ENCODE data around the gene WDR27. TPM values are rescaled to one million over a fixed set of nuclear protein-coding genes. Genes with fewer than 3 reads are reported as not detected.

The WDR27 gene
- polyA plus RNA-seq, 1 experiment: 28.7 TPM

DNA sequence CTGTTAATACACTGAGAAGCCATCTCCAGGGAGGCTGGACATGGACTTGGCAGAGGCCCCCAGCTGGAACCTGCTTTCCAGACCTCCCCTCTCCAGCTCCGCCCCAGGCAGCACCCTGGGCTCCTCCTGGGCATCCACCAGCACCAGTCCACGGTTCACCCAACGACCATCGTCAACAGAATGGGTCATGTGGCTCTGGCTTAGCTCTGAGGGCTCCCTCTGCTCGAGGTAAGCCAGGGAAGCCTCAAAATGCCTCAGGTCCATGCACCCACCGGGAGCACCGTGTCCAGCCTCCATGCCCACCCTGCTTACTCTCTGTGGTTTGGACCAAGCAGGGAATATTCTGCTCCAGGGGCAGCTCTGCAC lies 40.5 kb downstream of the WDR27 start:
- ChIA-PET POLR2A (no interaction called here), CTCF (no interaction called here)
- H3K27me3 ChIP-seq (ENCODE audit: control insufficient read depth, insufficient read depth, low read length): no peaks in the 10 kb centered on the region
- no peak overlapping the region for H3K4me3 ChIP-seq (ENCODE audit: low read depth, low read length)
- H3K36me3 ChIP-seq (ENCODE audit: control insufficient read depth, insufficient read depth, low read length): peaks cover 10% of the 10 kb centered on the region
- DNase-seq (ENCODE audit: low read depth): no peak
- no peak for TF ChIP-seq CTCF (IDR thresholded peaks at IDR 0.05; ENCODE audit: insufficient read depth, low read depth, low read length)

GRCh38 chr6:169660751-169661390 lies 41.0 kb downstream of the WDR27 start:
- no peaks in the 10 kb centered on the region for H3K27me3 ChIP-seq (ENCODE audit: control insufficient read depth, insufficient read depth, low read length)
- H3K4me3 ChIP-seq (ENCODE audit: low read depth, low read length): no peak overlapping the region
- ChIA-PET CTCF (no interaction called here), POLR2A (no interaction called here)
- TF ChIP-seq CTCF (IDR thresholded peaks at IDR 0.05; ENCODE audit: insufficient read depth, low read depth, low read length): no peak
- DNase-seq (ENCODE audit: low read depth): no peak
- peaks cover 10% of the 10 kb centered on the region for H3K36me3 ChIP-seq (ENCODE audit: control insufficient read depth, insufficient read depth, low read length)

DNA sequence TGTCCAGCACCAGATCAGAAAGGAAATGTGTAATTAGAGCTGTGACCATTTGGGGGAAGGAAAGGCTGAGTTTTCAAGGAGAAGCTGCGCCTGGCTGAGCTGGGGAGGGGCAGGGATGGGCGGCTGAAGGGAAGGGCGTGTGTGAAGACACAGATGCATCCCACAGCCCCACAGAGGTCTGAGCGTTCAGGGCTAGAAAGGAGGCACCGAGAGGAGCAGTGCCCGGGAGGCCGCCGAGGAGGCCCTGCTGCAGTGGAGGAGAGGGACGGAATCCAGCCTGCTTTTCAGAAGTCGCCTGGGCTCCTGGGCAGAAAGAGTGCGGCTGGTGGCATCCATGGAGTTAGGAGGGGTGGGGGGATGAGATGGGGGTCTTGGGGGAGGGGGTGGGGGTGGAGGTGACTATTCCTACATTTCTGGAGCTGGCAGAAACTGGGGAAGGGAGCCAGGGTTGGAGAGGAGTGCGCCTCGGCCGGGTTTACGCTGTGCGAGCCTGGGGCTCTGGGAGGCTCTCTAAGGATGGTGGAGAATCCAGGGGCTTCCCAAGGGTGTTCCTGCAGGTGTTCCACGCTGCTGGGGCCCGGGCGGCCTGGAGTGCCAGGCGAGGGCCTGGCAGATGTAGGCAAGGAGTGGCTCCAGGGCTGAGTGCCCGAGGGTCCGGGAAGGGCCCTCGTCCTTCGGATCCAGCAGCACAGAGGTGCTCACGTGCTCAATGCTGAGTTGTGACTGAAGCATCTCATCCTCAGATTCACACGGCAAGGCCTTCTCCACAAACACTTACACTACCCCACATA lies 41.8 kb downstream of the WDR27 start:
- TF ChIP-seq CTCF (IDR thresholded peaks at IDR 0.05; ENCODE audit: insufficient read depth, low read depth, low read length): no peak
- CTCF ChIA-PET: no interaction called here

GRCh38 chr6:169657284-169657610 lies 44.6 kb downstream of the WDR27 start:
- CTCF ChIA-PET: no interaction called here
- no peaks in the 10 kb centered on the region for H3K27me3 ChIP-seq (ENCODE audit: control insufficient read depth, insufficient read depth, low read length)
- DNase-seq (ENCODE audit: low read depth): no peak
- no peak overlapping the region for H3K4me3 ChIP-seq (ENCODE audit: low read depth, low read length)
- POLR2A ChIA-PET: no interaction called here
- H3K36me3 ChIP-seq (ENCODE audit: control insufficient read depth, insufficient read depth, low read length): peaks cover 4% of the 10 kb centered on the region
- no peak for TF ChIP-seq CTCF (IDR thresholded peaks at IDR 0.05; ENCODE audit: insufficient read depth, low read depth, low read length)

More for the DNA sequence above, 41.8 kb downstream of the WDR27 start:
- Histone ChIP-seq H3K36me3 (ENCODE audit: control insufficient read depth, insufficient read depth, low read length) (peaks cover 10% of the 10 kb centered on the region), H3K4me3 (ENCODE audit: low read depth, low read length) (no peak overlapping the region), H3K27me3 (ENCODE audit: control insufficient read depth, insufficient read depth, low read length) (no peaks in the 10 kb centered on the region)
- DNase-seq (ENCODE audit: low read depth): no peak
- POLR2A ChIA-PET: no interaction called here

DNA sequence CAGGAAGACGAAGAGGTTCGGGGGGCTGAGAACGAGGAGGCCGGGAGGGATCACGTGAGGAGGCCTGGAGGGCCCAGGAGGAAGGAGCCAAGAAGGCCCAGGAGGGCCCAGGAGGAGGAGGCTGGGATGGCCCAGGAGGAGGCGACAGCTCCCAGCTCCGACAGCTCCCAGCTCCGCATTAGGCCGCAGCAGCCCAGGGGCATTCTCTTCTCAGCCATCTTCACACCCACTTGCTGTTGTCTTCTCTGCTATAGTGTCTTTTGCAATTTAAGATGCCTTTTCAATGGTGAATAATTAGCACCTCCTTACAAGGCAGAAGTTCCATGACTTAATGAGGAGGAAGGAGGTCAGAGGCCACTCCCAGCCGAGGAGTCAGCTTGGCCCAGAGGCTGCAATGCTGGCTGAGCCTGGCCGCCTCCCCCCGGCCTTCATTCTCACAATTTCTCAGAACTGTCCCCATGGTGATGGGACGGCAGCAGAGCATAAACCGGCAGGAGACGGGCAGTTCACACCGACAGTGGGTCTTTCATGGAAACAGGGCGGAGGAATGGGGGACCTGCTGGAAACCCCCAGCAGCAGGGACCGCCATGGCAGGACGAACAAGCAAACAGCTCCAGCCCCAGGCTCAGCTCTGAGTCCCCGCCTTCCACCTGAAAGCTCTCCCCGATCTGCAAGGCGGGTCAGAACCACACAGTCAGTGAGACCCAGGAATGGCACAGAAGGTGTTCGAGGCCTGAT lies 45.1 kb downstream of the WDR27 start:
- no peak overlapping the region for H3K4me3 ChIP-seq (ENCODE audit: low read depth, low read length)
- ChIA-PET POLR2A (no interaction called here), CTCF (interaction anchor here (0.7 kb wide), 1 partner anchor 64 kb away, joined by 5 read pairs; no protein-coding TSS in a partner anchor)
- TF ChIP-seq CTCF (IDR thresholded peaks at IDR 0.05; ENCODE audit: insufficient read depth, low read depth, low read length): no peak
- DNase-seq (ENCODE audit: low read depth): no peak
- H3K27me3 ChIP-seq (ENCODE audit: control insufficient read depth, insufficient read depth, low read length): no peaks in the 10 kb centered on the region
- H3K36me3 ChIP-seq (ENCODE audit: control insufficient read depth, insufficient read depth, low read length): peaks cover 4% of the 10 kb centered on the region
